ENCODE measurements around the gene SERPINE1.

GRCh38 chr7:101118856-101119255, 8.0 kb upstream of the SERPINE1 start:
- TF ChIP-seq MAX (IDR thresholded peaks at IDR 0.05) (no peak), IRF2 (CRISPR knock-in tag; IDR thresholded peaks at IDR 0.05) (no peak), MIER3 (CRISPR knock-in tag; IDR thresholded peaks at IDR 0.05; ENCODE audit: borderline replicate concordance) (no peak), CTCF (CRISPR knock-in tag; IDR thresholded peaks at IDR 0.05) (no peak), ARID3A (IDR thresholded peaks at IDR 0.05; ENCODE audit: low read depth, low read length) (no peak), ZNF530 (CRISPR knock-in tag; IDR thresholded peaks at IDR 0.05; ENCODE audit: low read depth) (no peak), TRIM24 (CRISPR knock-in tag; IDR thresholded peaks at IDR 0.05) (no peak), SP1 (IDR thresholded peaks at IDR 0.05) (no peak), SP1 (CRISPR knock-in tag; IDR thresholded peaks at IDR 0.05) (no peak), ZNF224 (CRISPR knock-in tag; IDR thresholded peaks at IDR 0.05) (no peak), STAT5B (CRISPR knock-in tag; IDR thresholded peaks at IDR 0.05) (no peak), MAFG (CRISPR knock-in tag; IDR thresholded peaks at IDR 0.05) (no peak), SSRP1 (CRISPR knock-in tag; IDR thresholded peaks at IDR 0.05) (no peak), TAF1 (CRISPR knock-in tag; IDR thresholded peaks at IDR 0.05) (no peak)

Measured in HepG2 (cell line).